HG03280 (cell line): ENCODE measurements around the gene ZNF433.
"Not testable (repeated sequence)": the region's sequence is repeated elsewhere in the genome, so short reads cannot be mapped to it uniquely, and the experiment has no call there.

Experiments
- ATAC-seq: cut with Tn5 transposase; IDR thresholded peaks from one replicate; pipeline ENCODE4 v1.9.1; 2021; ENCODE audit warnings: mild to moderate bottlenecking, moderate library complexity; ENCODE audit not compliant: unreplicated experiment

Gene ZNF433

DNA sequence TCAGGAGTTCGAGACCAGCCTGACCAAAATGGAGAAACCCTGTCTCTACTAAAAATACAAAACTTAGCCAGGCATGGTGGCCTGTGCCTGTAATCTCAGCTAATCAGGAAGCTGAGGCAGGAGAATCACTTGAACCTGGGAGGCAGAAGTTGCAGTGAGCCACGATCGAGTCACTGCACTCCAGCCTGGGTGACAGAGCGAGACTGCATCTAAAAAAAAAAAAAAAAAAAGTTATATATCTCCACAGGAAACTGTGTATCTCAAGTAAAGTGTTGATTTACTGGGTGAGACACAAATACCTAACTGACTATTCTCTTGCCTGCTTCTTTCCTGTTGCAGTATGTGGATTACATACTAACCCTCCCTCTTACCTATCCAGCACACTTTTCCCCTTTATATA is 43.6 kb downstream of the ZNF433 start:
- not testable (repeated sequence) for ATAC-seq

DNA sequence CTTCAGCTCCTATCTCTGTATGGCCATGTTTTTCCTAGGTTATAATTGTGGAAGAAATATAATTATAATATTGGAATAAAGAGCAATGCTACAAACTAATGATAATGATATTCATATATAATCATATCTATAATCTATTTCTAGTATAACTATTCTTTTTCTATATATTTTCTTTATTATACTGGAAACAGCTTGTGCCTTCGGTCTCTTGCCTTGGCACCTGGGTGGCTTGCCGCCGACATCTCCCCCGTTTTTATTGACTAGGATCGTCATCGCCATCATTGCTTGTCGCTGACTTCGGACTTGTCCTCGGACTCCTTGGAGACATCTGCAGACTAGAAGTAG is 46.4 kb downstream of the ZNF433 start:
- ATAC-seq, result no peak

DNA sequence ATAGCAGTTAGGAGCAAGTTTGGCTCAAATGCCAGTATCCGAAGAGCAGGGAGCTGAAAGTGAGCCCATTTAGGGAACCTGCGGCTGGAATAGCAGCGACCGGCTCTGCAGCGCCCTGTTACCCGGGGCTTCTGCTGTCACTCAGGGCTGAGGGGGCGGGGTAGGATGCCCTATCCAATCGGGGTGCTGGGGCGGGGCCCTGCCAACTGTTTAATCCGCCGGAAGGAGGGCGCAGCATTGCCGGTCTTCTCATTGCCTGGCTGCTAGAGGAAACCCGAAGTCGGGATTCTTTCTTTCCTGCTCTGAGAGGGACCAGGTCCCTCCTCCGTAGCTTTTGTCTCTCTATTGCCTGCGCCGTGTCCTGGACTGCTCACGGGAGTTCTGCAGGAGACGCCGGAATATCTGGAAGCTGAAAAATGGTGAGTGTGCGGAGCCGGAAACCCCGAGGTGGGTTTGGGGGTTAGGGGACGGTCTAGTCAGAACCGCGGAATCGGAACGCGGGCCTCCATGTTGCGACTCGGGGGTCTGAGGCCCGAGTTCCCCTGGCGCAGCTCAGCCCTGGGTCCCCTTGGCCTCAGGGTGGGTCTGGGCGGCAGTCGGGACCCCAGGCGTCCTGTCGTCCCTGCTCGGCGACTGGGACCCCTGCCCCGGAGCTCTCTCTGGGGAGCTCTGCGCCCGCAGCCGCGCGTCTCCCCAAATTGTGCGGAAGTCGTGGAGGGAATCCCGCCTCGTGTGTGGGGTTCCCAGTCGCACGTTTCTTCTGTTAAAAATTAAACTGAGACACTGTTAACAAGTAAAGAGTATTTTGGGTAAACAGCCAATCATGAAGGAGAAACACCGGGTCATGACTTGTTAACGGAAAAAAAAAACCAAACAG is 47.8 kb downstream of the ZNF433 start:
- peak; percentile 93 for ATAC-seq

DNA sequence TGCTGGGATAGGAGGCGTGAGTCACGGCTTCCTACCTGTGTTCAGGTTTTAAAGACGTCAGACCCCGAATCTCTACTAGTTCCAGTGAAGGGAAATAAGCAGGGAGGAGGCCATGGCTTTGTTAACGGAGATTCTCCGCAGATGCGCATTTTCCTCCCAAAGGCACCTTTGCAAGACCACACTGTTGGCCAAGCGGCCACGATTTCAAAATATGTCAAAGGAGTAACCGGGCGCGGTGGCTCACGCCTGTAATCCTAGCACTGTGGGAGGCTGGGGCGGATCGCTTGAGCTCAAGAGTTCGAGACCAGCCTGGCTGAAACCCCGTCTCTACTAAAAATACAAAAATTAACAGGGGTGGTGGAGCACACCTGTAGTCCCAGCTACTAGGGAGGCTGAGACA is 48.7 kb downstream of the ZNF433 start:
- ATAC-seq, result no peak

DNA sequence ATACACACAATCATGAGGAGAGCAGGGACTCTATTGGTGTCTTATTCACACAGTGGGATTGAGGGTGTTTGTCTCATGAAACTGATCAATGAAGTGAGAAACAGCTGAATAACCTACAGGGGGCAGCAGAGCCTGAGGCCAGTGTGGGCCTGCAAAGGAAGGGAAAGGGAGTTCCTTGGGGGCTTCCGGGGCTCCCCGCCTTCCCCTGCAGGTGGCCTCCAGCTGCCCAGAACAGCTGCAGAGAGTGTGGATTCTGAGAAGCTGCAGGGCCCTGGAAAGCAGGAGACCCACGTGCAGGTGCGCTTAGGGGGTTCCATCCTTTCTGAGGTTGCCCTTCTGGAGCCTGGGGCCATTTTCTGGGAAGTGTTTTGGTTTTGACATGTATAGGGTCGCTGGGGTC is 50.5 kb downstream of the ZNF433 start:
- ATAC-seq, result no peak

DNA sequence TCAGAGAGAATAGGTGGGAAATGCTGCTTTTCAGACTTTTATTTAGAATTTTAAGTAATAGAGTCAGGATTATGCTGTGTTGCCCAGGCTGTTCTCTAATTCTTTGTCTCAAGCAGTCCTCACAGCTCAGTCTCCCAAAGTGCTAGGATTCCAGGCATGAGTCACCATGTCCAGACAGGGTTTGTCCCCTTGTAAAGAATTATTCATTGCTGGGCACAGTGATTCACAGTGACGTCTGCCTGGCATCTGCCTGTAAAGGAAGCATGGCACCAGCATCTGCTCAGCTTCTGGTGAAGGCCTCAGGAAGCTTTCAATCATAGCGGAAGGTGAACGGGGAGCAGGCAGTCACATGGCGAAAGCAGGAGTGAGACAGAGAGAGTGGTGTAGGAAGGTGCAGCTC is 53.0 kb downstream of the ZNF433 start:
- ATAC-seq, result no peak

DNA sequence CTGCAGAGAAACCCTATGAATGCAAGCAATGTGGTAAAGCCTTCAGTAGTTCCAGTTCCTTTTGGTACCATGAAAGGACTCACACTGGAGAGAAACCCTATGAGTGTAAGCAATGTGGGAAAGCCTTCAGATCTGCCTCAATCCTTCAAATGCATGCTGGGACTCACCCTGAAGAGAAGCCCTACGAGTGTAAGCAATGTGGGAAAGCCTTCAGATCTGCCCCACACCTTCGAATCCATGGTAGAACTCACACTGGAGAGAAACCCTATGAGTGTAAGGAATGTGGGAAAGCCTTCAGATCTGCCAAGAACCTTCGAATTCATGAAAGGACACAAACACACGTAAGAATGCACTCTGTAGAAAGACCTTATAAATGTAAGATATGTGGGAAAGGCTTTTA is 56.0 kb downstream of the ZNF433 start:
- no peak for ATAC-seq

DNA sequence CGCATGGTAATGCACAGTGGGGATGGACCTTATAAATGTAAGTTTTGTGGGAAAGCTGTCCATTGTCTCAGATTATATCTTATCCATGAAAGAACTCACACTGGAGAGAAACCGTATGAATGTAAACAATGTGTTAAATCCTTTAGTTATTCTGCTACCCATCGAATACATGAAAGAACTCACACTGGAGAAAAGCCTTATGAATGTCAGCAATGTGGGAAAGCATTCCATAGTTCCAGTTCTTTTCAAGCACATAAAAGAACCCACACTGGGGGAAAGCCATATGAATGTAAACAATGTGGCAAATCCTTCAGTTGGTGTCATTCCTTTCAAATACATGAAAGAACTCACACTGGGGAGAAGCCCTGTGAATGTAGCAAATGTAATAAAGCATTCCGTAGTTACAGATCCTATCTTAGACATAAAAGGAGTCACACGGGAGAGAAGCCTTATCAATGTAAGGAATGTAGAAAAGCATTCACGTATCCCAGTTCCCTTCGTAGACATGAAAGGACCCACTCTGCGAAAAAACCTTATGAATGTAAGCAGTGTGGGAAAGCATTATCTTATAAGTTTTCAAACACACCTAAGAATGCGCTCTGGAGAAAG is 56.9 kb downstream of the ZNF433 start:
- ATAC-seq, result no peak

DNA sequence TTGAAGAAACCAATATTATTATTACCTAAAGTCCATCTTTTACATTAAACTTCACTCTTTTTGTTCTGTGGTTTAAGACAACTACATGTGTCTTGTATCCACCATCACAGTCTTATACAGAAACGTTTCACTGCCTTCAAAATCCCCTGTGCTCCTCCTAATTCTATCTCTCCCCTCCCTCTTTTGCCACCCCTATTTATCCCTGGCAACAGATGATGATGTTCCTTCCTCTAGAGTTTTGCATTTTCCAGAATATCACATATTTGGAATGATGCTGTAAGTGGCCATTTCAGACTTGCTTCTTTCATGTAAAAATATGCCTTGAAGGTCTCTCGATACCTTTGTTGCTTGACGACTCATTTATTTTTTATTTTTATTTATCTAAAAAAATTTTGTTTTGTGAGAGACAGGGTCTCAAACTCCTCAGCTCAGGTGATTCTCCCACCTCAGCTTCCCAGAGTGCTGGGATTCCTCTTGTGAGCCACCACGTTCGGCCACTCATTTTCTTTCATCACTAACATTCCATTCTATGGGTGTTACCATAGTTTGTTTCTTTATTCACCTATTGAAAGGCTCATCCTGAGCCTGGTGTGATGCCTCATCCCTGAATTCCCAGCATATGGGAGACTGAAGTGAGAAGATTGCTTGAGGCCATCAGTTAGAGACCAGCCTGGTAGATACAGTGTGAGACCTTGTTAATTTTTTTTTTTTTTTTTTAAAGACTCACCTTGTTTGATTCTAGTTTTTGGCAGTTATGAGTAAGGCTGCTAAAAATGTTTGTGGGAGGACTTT is 62.3 kb downstream of the ZNF433 start:
- no peak for ATAC-seq

DNA sequence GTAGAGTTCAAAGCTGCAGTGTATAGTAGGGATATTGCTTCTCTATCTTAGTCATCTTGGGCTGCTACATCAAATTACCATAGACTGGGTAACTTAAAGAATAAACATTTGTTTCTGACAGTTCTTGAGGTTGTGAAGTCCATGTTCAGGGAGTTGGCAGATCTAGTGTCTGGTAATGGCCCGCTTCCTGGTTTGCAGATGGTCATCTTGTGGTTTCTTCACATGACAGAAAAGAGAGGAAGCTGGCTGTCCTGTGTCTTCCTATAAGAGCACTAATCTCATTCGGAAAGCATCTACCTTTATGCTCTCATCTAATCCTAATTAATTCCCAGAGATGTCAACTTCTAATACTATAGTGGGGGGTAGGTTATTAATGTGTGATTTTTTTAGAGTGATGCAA is 64.4 kb downstream of the ZNF433 start:
- no peak for ATAC-seq

DNA sequence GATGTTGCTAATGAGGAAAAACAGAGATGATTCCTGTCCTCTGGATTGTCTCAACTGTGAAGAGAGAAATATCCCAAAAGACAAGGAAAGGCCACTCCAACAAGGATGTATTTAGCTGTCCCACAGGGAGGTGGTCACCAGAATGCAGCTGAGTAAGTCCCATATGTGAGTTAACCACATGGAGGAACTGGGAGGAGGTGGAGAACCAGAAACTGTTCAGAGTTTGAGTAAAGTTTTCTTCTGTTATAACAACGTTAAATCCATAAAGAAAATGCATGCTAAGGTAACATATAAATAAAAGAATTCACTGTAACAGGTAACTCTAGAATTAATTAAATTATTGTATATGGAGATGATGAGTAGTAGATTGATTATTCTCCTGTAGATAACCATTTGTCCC is 65.3 kb downstream of the ZNF433 start:
- no peak for ATAC-seq

DNA sequence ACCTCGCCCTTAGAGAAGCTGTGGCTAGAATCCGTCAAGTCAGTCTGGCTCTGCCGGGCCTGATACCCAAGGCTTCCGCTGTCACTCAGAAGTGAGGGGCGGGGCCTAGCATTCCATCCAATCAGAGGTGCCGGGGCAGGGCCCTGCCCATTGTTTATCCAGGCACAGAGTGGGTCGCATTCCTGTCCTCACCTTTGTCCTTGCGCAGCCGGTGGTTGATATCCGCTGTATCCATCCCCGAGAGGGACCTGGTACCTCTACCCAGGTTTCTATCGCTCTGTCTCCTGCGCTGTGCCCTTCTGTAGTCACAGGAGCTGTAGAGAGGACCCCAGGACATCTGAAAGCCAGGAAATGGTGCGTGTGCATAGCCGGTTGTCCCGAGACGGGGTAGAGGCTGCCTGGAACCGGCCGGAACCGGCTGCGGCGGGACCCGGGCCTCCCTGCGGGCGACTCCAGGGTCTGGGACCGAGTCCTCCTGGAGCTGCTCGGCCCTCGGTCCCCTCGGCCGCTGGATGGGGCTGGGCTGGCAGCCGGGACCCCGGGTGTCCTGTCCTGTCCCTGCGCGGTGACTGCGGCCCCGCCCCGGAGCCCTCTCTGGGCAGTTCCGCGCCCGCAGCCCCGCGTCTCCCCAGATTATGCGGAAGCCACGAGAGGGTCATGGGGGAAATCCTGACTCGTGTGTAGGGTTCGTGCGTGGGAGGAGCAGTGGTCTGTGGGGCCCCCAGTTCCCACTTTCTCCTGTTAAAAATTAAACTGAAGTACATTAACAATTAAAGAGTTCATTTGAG is 70.4 kb downstream of the ZNF433 start, which contains the start of gene ZNF763:
ZNF763 (plus strand) TSS at position 183 of the 788 bp plus-strand sequence; CDS start at position 352, 169 bp downstream.
- ATAC-seq, result peak; percentile 94
